K562 (cell line): ENCODE measurements around the gene HOXB3. TPM values are rescaled to one million over a fixed set of nuclear protein-coding genes. Genes with fewer than 3 reads are reported as not detected.

Source experiments
- BDP1 ChIP-seq: IDR thresholded peaks from 3 replicates; pipeline ENCODE4 v1.6.1; 2011; ENCODE audit not compliant: insufficient read length, insufficient read depth
- CHD1 ChIP-seq: fragments of 200-600 bp; sonication (generic); IDR thresholded peaks from one replicate; pipeline ENCODE4 v1.6.1; 2012; ENCODE audit warnings: mild to moderate bottlenecking, moderate library complexity, low read length, inconsistent platforms
- E2F8 ChIP-seq: fragments of 450-650 bp; IDR thresholded peaks from 2 replicates; pipeline ENCODE4 v1.7.1; 2018; ENCODE audit warnings: mild to moderate bottlenecking, low read depth; ENCODE audit not compliant: partially characterized antibody
- ERF ChIP-seq: fragments of 450-650 bp; formaldehyde crosslinking; IDR thresholded peaks from 2 replicates; pipeline ENCODE4 v1.4.0; 2020; ENCODE audit warnings: mild to moderate bottlenecking, mixed read lengths
- GABPA ChIP-seq: fragments of 200-800 bp; sonication (Bioruptor generic); conservative IDR thresholded peaks from 2 replicates; pipeline ENCODE4 v1.6.1; 2016; ENCODE audit warnings: low read depth, missing genetic modification characterization, missing compliant biosample characterization
- IFI16 ChIP-seq: fragments of 250-450 bp; sonication (Bioruptor Pico); IDR thresholded peaks from 2 replicates; pipeline ENCODE4 v2.1.2; 2022; ENCODE audit warnings: mild to moderate bottlenecking, inconsistent platforms
- IRF2 ChIP-seq: sonication (generic); formaldehyde crosslinking; IDR thresholded peaks from 2 replicates; pipeline ENCODE4 v1.8.1; 2022; ENCODE audit warnings: mild to moderate bottlenecking, missing genetic modification reagents
- KLF16 ChIP-seq: IDR thresholded peaks from 2 replicates; pipeline ENCODE4 v1.6.1; 2016; ENCODE audit warnings: antibody characterized with exemption
- MBD2 ChIP-seq: sonication (generic); IDR thresholded peaks from 2 replicates; pipeline ENCODE4 v1.6.1; 2016; ENCODE audit warnings: low read depth, borderline replicate concordance
- NFE2 ChIP-seq: IDR thresholded peaks from 2 replicates; pipeline ENCODE4 v1.6.1; 2014; ENCODE audit warnings: antibody characterized with exemption, low read depth
- POLR2A ChIP-seq: fragments of 450-650 bp; conservative IDR thresholded peaks from 2 replicates; pipeline ENCODE4 v1.6.1; 2016
- POLR2AphosphoS2 ChIP-seq: IDR thresholded peaks from 2 replicates; pipeline ENCODE4 v1.6.1; 2012; ENCODE audit warnings: low read length, improper control_type of control experiment
- RCOR1 ChIP-seq, 2 experiments: IDR thresholded peaks; 2 replicates each; pipeline ENCODE4 v1.6.1; 2012; ENCODE audit warnings: low read depth in 2 of 2, low read length in 2 of 2, borderline replicate concordance in 1 of 2, improper control_type of control experiment in 1 of 2
- SRF ChIP-seq, 2 experiments: fragments of 250-450, 450-650 bp in 1 of 2; sonication (Bioruptor Pico) in 1 of 2; sonication (generic) in 1 of 2; formaldehyde crosslinking; IDR thresholded peaks; 2 replicates each; pipeline versions ENCODE4 v1.5.0 to v1.5.1; 2020 to 2022; ENCODE audit warnings: mild to moderate bottlenecking in 1 of 2, missing genetic modification reagents in 1 of 2
- TBL1XR1 ChIP-seq, 2 experiments: IDR thresholded peaks; 2 replicates each; pipeline ENCODE4 v1.6.1; 2012; ENCODE audit warnings: improper control_type of control experiment in 2 of 2, low read length in 2 of 2, mild to moderate bottlenecking in 1 of 2
- THAP7 ChIP-seq: fragments of 250-450 bp; sonication (Bioruptor Pico); IDR thresholded peaks from 2 replicates; pipeline ENCODE4 v1.5.0; 2021
- YY1 ChIP-seq, 3 experiments: IDR thresholded peaks; 2 replicates each; pipeline ENCODE4 v1.6.1; 2011; ENCODE audit warnings: low read length in 2 of 3, mild to moderate bottlenecking in 2 of 3, moderate library complexity in 2 of 3, borderline replicate concordance in 1 of 3, control low read depth in 1 of 3, low read depth in 1 of 3; ENCODE audit not compliant: insufficient read depth in 3 of 3, insufficient replicate concordance in 2 of 3, control insufficient read depth in 1 of 3, insufficient read length in 1 of 3; ENCODE audit errors: extremely low read depth in 1 of 3
- ZBTB5 ChIP-seq: fragments of 450-650 bp; IDR thresholded peaks from 2 replicates; pipeline ENCODE4 v1.6.1; 2017; ENCODE audit warnings: antibody characterized with exemption
- ZNF583 ChIP-seq: fragments of 250-450 bp; sonication (Bioruptor Pico); IDR thresholded peaks from 2 replicates; pipeline ENCODE4 v1.4.0; 2020
- ZNF644 ChIP-seq: fragments of 200-800 bp; sonication (Bioruptor generic); IDR thresholded peaks from 2 replicates; pipeline ENCODE4 v1.6.1; 2016; ENCODE audit warnings: low read depth, missing genetic modification characterization, missing compliant biosample characterization
- ZNF778 ChIP-seq: fragments of 450-650 bp; formaldehyde crosslinking; IDR thresholded peaks from 2 replicates; pipeline ENCODE4 v1.4.0; 2020; ENCODE audit warnings: mild to moderate bottlenecking, moderate library complexity
- ZNF830 ChIP-seq: fragments of 250-450 bp; sonication (Bioruptor Pico); IDR thresholded peaks from 2 replicates; pipeline ENCODE4 v1.5.0; 2021; ENCODE audit warnings: mild to moderate bottlenecking
- polyA plus RNA-seq, 8 experiments: library from polyadenylated mRNA; depleted of rRNA in 4 of 8; stranded (reverse) in 5 of 8; unstranded in 3 of 8; fragments of >200 nt; fragmentation: Nextera tagmentation in 2 of 8; fragmentation: Illumina TruSeq in 1 of 8; extraction: Ambion mirVana in 2 of 8; extraction: Trizol in 1 of 8; gene quantifications; 2 replicates each; pipeline versions ENCODE4 v1.2.1 to v1.2.3, GENCODE V29; 2011 to 2014; ENCODE audit warnings: inconsistent platforms in 1 of 8, missing spikeins in 1 of 8
- total RNA-seq, 7 experiments: library from RNA; depleted of rRNA in 6 of 7; stranded (reverse); fragments of >200 nt in 6 of 7; fragmentation: Illumina TruSeq in 2 of 7; extraction: Trizol in 2 of 7; gene quantifications; 2 replicates each; pipeline versions ENCODE4 v1.2.1 to v1.2.3, GENCODE V29; 2011 to 2021; ENCODE audit warnings: low replicate concordance in 1 of 7

The HOXB3 gene
- total and polyA plus RNA-seq, 9 of the 15 experiments (the other 6 are each of a cell fraction or from before 2014, with no cell fraction given), result 2.4 to 41.3 (median 20.2) TPM

- TF ChIP-seq E2F8 (no peak), GABPA (tag) (no peak), ZNF583 (no peak), TBL1XR1 (IDR thresholded peaks at IDR 0.05; ENCODE audit: low read length in 2 of 2) (no peak), MBD2 (0 out of 2 replicates have a peak, but pooled peaks have one; percentile 4), SRF (CRISPR knock-in tag; IDR thresholded peaks at IDR 0.05) (no peak), KLF16 (no peak), POLR2A (no peak), ZNF778 (no peak), THAP7 (no peak), ZBTB5 (no peak), YY1 (IDR thresholded peaks at IDR 0.05; ENCODE audit: borderline replicate concordance in 1 of 3, control insufficient read depth in 1 of 3, extremely low read depth in 1 of 3, insufficient read depth in 3 of 3, insufficient read length in 1 of 3, insufficient replicate concordance in 2 of 3, low read depth in 1 of 3, low read length in 2 of 3) (no peak), POLR2AphosphoS2 (no peak), ERF (no peak), RCOR1 (IDR thresholded peaks at IDR 0.05; ENCODE audit: borderline replicate concordance in 1 of 2, low read depth in 2 of 2, low read length in 2 of 2) (no peak), IFI16 (no peak), IRF2 (no peak), NFE2 (no peak), CHD1 (no peak), BDP1 (no peak), ZNF830 (CRISPR knock-in tag) (0 out of 2 replicates have a peak, but pooled peaks have one; percentile 37), ZNF644 (tag) (no peak)
Observed at GRCh38 chr17:48582750-48583069, 7.3 kb downstream of the HOXB3 start (continued).
